ENCODE data around the gene SMOC2.

Gene SMOC2

DNA sequence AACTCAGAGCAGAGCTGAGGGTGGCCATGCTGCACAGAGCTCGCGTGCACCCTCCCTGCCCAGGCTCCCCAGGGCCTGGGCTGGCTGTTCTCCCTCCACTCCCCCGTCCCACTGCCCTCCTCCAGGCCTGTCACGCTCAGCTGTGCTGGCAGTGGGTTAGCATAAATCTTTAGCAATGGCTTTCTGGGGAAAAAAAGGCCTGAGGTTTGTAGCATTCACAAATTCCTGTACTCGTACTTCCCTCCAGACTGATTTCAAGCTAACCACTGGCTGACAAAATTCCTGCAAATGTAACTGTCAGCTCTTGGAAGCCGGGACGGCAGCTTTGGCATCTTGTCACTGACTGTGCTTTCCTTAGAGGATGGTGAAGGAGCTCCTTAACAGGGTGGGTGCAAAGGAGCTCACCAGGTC lies 22.3 kb upstream of the SMOC2 start:
- Mint-ChIP-seq H3K4me1 (no peaks in the 10 kb centered on the region), H3K4me3 (no peak overlapping the region), H3K36me3 (ENCODE audit: insufficient read depth) (no peaks in the 10 kb centered on the region), H3K27me3 (no peaks in the 10 kb centered on the region), H3K27ac (ENCODE audit: low read depth) (no peak overlapping the region), H3K9me3 (no peaks in the 10 kb centered on the region)
- ATAC-seq (replicated peaks; ENCODE audit: extremely low read depth, poor library complexity, severe bottlenecking) (no peak), DNase-seq (ENCODE audit: low spot score in 2 of 2) (no peak)

DNA sequence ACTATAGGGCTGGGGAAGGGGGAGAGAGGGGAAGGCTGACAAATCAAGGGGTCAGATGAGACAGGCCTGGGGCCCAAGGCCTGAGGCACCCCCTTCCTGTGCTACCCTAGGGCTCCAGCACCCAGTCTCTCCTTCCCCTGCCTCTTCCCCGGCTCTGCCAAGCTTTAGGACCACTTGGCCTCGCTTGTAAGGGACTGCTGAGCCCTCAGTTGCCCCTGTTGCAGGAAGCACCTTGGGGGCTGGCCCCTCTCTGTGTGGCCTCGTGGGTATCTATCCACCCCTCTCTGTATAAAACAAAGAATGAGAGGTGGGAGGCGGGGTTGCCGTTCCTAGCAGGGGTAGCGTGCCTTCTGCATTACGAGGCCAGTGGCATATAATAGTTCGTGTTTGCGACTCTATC lies 21.4 kb upstream of the SMOC2 start:
- Mint-ChIP-seq H3K27me3 (no peaks in the 10 kb centered on the region), H3K4me1 (no peaks in the 10 kb centered on the region), H3K36me3 (ENCODE audit: insufficient read depth) (no peaks in the 10 kb centered on the region), H3K27ac (ENCODE audit: low read depth) (no peak overlapping the region), H3K4me3 (no peak overlapping the region), H3K9me3 (no peaks in the 10 kb centered on the region)
- ATAC-seq (replicated peaks; ENCODE audit: extremely low read depth, poor library complexity, severe bottlenecking) = no peak
- no peak for DNase-seq (ENCODE audit: low spot score in 2 of 2)

DNA sequence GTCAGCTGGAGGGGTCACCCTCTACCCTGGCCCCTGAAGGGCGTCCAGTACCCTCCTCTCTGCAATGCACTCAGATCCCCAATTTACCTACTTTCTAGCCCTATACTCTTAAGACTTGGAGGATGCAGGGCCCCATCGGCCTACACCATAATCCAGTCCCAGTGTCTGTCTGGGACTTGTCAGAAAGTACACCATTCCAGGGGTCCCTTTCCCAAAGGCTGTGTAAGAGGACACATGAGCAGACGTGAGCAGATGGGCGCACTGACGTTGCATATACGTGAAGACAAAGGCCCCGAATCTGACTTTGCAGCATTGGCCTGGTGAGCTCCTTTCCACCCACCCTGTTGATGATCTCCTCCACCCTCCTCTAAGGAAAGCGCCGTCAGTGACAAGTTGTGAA lies 20.9 kb upstream of the SMOC2 start:
- H3K27me3 Mint-ChIP-seq = no peaks in the 10 kb centered on the region
- no peak overlapping the region for H3K27ac Mint-ChIP-seq (ENCODE audit: low read depth)
- H3K36me3 Mint-ChIP-seq (ENCODE audit: insufficient read depth) = no peaks in the 10 kb centered on the region
- no peak overlapping the region for H3K4me3 Mint-ChIP-seq
- H3K4me1 Mint-ChIP-seq = no peaks in the 10 kb centered on the region
- no peaks in the 10 kb centered on the region for H3K9me3 Mint-ChIP-seq
- ATAC-seq (replicated peaks; ENCODE audit: extremely low read depth, poor library complexity, severe bottlenecking) (no peak), DNase-seq (ENCODE audit: low spot score in 2 of 2) (no peak)

DNA sequence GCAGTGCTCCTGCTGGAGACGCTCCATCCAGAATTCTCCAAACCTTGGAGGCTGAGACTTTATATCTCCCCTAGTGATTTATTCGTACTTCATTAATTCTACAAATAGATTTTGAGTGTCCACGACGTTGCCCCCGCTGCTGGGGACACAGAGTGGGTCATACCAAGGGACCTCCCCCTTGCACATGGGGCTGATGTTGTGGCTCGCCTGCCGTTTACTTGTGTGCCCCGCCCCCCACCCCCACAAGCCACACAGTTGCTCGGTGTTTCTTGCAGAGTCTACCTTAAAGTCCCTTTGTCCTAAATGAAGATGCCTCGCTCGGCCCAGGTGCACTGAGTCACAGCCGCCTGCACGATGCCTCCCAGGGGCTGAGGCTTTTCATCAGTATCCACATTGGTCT lies 20.3 kb upstream of the SMOC2 start:
- H3K4me1 Mint-ChIP-seq = no peaks in the 10 kb centered on the region
- no peaks in the 10 kb centered on the region for H3K27me3 Mint-ChIP-seq
- H3K36me3 Mint-ChIP-seq (ENCODE audit: insufficient read depth) = no peaks in the 10 kb centered on the region
- H3K27ac Mint-ChIP-seq (ENCODE audit: low read depth) = no peak overlapping the region
- DNase-seq (ENCODE audit: low spot score in 2 of 2) = no peak
- no peaks in the 10 kb centered on the region for H3K9me3 Mint-ChIP-seq
- no peak for ATAC-seq (replicated peaks; ENCODE audit: extremely low read depth, poor library complexity, severe bottlenecking)
- no peak overlapping the region for H3K4me3 Mint-ChIP-seq

DNA sequence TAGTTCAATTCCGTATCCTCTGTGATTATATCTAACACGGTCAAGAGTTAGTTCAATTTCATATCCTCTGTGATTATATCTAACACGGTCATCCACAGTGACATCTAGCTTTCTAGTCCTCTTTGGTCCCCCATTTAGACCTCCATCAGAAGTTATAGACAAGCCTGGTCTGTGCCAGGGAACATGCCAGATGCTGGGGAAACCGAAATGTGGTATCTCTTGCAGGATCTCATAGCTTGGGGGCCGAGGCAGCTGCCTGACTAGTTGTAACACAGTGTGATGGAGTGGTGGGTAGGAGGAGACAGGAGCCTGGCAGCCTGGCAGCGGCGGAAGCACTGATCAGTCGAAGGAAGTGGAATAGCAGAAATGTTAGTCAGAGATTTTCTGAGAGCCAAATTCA lies 13.8 kb upstream of the SMOC2 start:
- Mint-ChIP-seq H3K4me1 (no peaks in the 10 kb centered on the region), H3K9me3 (no peaks in the 10 kb centered on the region), H3K4me3 (no peak overlapping the region), H3K27me3 (peaks cover 3% of the 10 kb centered on the region), H3K27ac (ENCODE audit: low read depth) (no peak overlapping the region), H3K36me3 (ENCODE audit: insufficient read depth) (no peaks in the 10 kb centered on the region)
- ATAC-seq (replicated peaks; ENCODE audit: extremely low read depth, poor library complexity, severe bottlenecking) = no peak
- no peak for DNase-seq (ENCODE audit: low spot score in 2 of 2)

DNA sequence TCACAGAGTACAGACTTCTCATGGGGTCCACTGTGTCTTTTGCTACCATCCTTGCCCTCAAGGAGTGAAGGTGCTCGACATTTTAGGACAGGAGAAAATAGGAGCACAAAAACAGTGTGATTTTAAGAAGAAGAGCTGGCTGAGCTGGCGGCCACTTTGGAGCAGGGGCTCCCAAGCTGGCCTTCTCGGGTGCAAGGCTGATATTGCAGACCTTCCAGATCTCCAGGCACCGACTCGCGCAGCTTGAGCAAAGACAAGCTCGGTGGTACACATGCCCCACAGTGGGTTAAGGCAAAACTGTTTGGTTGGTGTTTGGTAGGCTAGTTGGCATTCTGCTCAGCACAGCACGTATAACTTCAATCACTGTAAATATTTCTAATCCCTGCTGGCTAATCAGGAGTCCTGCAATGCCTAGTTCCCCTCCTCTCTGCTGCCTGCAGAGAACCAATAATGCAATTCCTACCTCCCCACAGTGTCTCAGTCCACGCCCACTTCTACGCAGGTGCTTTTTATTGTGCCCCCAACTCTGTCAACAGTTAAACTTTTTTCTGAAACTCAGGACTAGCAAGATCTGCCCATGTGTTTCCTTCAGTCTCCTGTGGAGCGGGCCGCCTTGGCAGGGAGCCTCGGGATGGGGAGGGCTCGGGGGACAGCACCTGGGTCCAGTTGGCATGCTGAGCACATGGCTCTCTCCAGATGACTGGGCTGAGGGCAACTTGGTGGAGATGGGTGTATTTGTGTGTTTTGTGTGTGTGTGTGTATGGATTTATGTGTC lies 12.7 kb upstream of the SMOC2 start:
- Mint-ChIP-seq H3K27ac (ENCODE audit: low read depth) (no peak overlapping the region), H3K27me3 (peaks cover 10% of the 10 kb centered on the region), H3K4me1 (no peaks in the 10 kb centered on the region), H3K4me3 (no peak overlapping the region), H3K36me3 (ENCODE audit: insufficient read depth) (no peaks in the 10 kb centered on the region), H3K9me3 (no peaks in the 10 kb centered on the region)
- no peak for ATAC-seq (replicated peaks; ENCODE audit: extremely low read depth, poor library complexity, severe bottlenecking)
- no peak for DNase-seq (ENCODE audit: low spot score in 2 of 2)

DNA sequence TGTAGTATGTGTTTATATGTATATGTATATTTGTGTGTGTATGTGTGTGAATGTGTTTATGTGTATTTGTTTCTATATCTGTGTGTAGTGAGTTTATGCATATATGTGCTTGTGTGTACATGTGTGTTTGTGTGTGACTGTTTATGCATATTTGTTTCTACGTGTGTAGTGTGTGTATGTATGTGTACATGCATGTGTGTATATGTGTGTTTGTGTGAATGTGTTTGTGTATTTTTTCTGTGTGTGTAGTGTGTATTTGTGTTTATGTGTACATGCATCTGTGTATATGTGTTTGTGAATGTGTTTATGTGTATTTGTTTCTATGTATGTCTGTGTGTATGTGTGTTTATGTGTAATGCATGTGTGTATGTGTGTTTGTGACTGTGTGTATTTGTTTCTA lies 12.1 kb upstream of the SMOC2 start:
- no peaks in the 10 kb centered on the region for H3K36me3 Mint-ChIP-seq (ENCODE audit: insufficient read depth)
- H3K9me3 Mint-ChIP-seq = no peaks in the 10 kb centered on the region
- peaks cover 10% of the 10 kb centered on the region for H3K27me3 Mint-ChIP-seq
- DNase-seq (ENCODE audit: low spot score in 2 of 2) (no peak), ATAC-seq (replicated peaks; ENCODE audit: extremely low read depth, poor library complexity, severe bottlenecking) (no peak)
- H3K27ac Mint-ChIP-seq (ENCODE audit: low read depth) = no peak overlapping the region
- no peaks in the 10 kb centered on the region for H3K4me1 Mint-ChIP-seq
- H3K4me3 Mint-ChIP-seq = no peak overlapping the region

DNA sequence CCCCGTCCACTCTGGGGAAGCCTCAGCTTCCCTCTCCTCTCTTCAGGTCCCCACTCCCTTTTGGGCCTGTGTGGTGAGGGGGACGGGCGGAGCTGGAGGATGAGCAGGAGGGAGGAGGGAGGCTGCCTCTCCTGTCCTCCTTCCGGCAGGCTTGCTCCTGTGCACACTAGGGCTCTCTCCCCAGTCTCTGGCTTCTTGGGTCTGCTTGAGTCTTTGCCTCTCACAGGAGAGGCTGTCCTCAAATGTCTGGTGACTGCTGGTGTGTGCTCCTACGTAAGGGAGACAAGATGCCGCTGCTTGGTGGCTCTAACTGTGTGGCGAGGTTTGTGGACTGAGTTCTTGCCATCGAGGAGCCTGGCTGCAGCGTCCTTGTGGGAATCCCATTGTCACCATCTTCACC lies 8.8 kb upstream of the SMOC2 start:
- Mint-ChIP-seq H3K36me3 (ENCODE audit: insufficient read depth) (no peaks in the 10 kb centered on the region), H3K9me3 (no peaks in the 10 kb centered on the region), H3K4me3 (no peak overlapping the region), H3K4me1 (no peaks in the 10 kb centered on the region), H3K27me3 (peaks cover 37% of the 10 kb centered on the region), H3K27ac (ENCODE audit: low read depth) (no peak overlapping the region)
- DNase-seq (ENCODE audit: low spot score in 2 of 2) = no peak
- no peak for ATAC-seq (replicated peaks; ENCODE audit: extremely low read depth, poor library complexity, severe bottlenecking)

DNA sequence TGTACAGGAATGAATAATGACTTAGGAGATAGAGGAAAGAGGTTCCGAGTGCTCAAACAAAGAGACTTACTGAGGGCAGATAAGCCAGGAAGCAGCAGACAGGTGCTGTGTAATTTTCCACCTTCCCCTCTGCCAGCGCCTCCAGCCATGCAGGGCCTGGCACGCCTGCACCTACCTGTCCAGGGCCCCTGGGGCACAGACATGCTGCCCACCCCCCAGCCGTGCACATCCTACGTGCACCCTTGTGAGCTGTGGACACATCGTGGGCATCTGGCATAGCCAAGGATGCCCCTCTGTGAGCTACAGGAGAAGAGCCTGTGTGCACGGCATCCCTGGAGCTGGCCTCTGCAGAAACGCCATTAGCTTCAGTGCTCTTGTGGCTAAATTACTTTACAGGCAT lies 7.1 kb upstream of the SMOC2 start:
- Mint-ChIP-seq H3K9me3 (no peaks in the 10 kb centered on the region), H3K36me3 (ENCODE audit: insufficient read depth) (no peaks in the 10 kb centered on the region), H3K4me3 (no peak overlapping the region), H3K4me1 (no peaks in the 10 kb centered on the region), H3K27me3 (peaks cover 39% of the 10 kb centered on the region), H3K27ac (ENCODE audit: low read depth) (no peak overlapping the region)
- DNase-seq (ENCODE audit: low spot score in 2 of 2) = no peak
- no peak for ATAC-seq (replicated peaks; ENCODE audit: extremely low read depth, poor library complexity, severe bottlenecking)

DNA sequence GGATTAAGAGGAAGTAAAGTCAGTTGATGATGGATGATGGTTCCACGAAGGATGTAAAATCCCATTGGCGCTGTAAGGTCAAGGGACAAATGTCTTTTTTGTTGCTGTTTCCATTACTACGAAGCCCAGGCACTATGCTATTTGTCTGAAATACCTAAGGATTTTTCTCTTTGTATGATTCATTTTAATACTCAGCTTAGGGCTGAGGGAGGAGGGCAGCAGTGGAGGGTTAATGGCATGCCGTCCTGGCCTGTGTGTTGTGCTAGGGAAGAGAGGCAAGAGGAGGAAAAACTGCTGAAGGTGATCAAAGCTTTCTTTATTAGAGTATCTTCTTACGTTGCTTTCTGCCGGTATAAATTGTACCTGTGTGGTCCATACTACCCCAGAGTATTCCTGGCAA lies 6.5 kb upstream of the SMOC2 start:
- H3K4me3 Mint-ChIP-seq = no peak overlapping the region
- no peaks in the 10 kb centered on the region for H3K9me3 Mint-ChIP-seq
- no peak for DNase-seq (ENCODE audit: low spot score in 2 of 2)
- H3K27me3 Mint-ChIP-seq = peaks cover 39% of the 10 kb centered on the region
- no peak overlapping the region for H3K27ac Mint-ChIP-seq (ENCODE audit: low read depth)
- no peaks in the 10 kb centered on the region for H3K36me3 Mint-ChIP-seq (ENCODE audit: insufficient read depth)
- ATAC-seq (replicated peaks; ENCODE audit: extremely low read depth, poor library complexity, severe bottlenecking) = no peak
- no peaks in the 10 kb centered on the region for H3K4me1 Mint-ChIP-seq

DNA sequence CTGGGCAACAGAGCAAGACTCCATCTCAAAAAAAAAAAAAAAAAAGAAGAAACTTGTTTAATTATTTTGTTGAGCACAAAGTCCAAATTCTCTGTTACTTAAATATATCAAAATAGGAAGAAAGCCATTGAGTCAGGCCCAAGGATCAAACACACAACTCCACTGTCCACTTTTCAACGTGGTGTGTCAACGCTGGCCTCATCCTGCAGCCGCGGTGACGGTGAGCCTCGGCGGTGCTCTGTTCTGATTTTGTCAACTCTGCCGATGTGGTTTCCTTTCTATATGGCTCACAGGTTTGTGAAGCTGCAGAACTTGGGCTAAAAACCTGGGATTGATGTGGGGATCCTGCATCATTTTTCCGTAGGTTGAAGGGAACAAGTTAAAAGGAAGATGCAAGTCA lies 3.2 kb upstream of the SMOC2 start:
- Mint-ChIP-seq H3K4me1 (no peaks in the 10 kb centered on the region), H3K27ac (ENCODE audit: low read depth) (no peak overlapping the region), H3K4me3 (no peak overlapping the region), H3K9me3 (no peaks in the 10 kb centered on the region), H3K27me3 (peaks cover 51% of the 10 kb centered on the region), H3K36me3 (ENCODE audit: insufficient read depth) (no peaks in the 10 kb centered on the region)
- ATAC-seq (replicated peaks; ENCODE audit: extremely low read depth, poor library complexity, severe bottlenecking) = no peak
- DNase-seq (ENCODE audit: low spot score in 2 of 2) = no peak

DNA sequence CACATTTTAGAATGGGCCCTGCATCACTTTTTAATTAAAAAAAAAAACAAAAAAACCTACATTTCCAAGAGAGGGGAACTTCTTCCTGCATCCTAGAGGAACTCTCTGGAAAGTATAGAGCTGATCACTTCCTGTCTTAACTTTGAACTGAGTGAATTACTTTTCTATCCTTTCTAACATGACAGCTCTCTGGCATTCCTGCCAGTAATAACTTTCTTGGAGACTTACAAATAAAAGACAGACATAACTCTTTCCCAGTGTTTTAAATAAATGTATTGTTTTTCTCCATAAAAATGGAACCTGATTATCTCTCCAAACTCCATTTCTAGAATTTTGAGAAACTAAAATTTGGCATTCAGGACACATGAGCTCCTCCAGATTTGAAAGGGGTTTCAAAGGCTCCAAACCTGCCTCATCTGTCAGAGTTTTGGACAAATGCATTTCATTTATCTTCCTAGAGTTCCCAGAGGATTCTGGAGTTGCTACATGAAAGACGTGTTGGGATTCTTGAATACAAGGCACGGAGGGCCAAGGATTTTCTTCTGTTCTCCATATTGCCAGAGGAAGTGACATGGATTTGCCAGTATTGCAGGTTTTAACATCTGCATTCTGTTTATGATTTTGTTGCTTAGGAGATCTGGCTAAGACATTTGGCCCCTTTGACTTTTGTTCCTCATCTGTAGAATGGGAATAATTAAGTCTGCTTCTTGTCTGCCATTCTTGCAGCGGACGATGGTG lies 2.0 kb upstream of the SMOC2 start:
- no peak for ATAC-seq (replicated peaks; ENCODE audit: extremely low read depth, poor library complexity, severe bottlenecking)
- Mint-ChIP-seq H3K4me3 (no peak overlapping the region), H3K27me3 (peaks cover 61% of the 10 kb centered on the region)

DNA sequence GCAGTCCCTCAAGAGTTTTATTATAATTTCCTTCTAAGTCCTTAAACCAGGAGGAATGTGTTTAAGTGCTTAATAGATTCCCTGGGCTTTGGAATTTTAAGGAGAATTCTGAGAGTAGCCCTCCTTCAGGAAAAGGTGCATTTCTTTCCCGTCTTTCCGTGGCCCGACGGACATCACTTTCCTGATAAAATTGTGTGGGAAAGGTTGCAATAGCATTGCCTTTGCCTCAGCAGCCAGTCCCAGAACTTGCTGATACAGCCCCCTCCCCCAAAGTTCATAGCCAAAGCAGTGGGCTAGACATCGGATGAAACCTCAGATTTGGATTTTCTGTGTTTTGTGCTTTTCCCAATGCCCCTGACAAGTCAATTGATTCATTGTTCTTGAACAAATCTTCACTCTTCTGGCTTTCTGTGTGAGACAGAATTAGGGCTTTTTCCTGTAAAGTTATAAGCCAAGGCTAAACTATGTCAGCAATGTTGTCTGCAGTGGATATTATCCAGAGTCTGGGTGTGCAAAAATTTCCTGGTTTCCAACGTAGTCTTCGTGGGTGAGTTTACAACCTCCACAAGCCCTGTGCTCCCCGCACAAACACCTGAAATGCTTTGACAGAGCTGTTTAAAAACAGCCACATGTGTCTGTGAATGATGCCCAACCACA lies 1.1 kb upstream of the SMOC2 start:
- Mint-ChIP-seq H3K4me3 (no peak overlapping the region), H3K4me1 (no peaks in the 10 kb centered on the region), H3K27me3 (peaks cover 66% of the 10 kb centered on the region), H3K27ac (ENCODE audit: low read depth) (no peak overlapping the region), H3K36me3 (ENCODE audit: insufficient read depth) (no peaks in the 10 kb centered on the region), H3K9me3 (no peaks in the 10 kb centered on the region)
- no peak for ATAC-seq (replicated peaks; ENCODE audit: extremely low read depth, poor library complexity, severe bottlenecking)
- DNase-seq (ENCODE audit: low spot score in 2 of 2) = no peak

More for the DNA sequence above, 2.0 kb upstream of the SMOC2 start:
- H3K36me3 Mint-ChIP-seq (ENCODE audit: insufficient read depth) = no peaks in the 10 kb centered on the region
- H3K9me3 Mint-ChIP-seq = no peaks in the 10 kb centered on the region
- no peaks in the 10 kb centered on the region for H3K4me1 Mint-ChIP-seq
- no peak for DNase-seq (ENCODE audit: low spot score in 2 of 2)
- no peak overlapping the region for H3K27ac Mint-ChIP-seq (ENCODE audit: low read depth)

All from central memory CD8-positive, alpha-beta T cell (primary cell).